Bronchial epithelial cell (primary cell): ENCODE results near the gene CTDNEP1. TPM values are rescaled to one million over a fixed set of nuclear protein-coding genes. Genes with fewer than 3 reads are reported as not detected.

Experiments
- DNase-seq: peaks from one replicate; pipeline ENCODE4 v3.0.0-alpha.2; 2010; ENCODE audit warnings: low read depth
- FAIRE-seq: peaks from 2 replicates; lab custom pipeline; 2011; peaks lifted over from hg19 to GRCh38; lab: Jason Lieb, UNC
- H3K27me3 ChIP-seq: 2 replicates; pipeline ENCODE4 v1.5.1; 2011; ENCODE audit warnings: low read length; ENCODE audit not compliant: control insufficient read depth, insufficient read depth
- H3K36me3 ChIP-seq: 2 replicates; pipeline ENCODE4 v1.5.1; 2011; ENCODE audit warnings: low read length; ENCODE audit not compliant: control insufficient read depth, insufficient read depth
- H3K4me3 ChIP-seq: 2 replicates; pipeline ENCODE4 v1.5.1; 2011; ENCODE audit warnings: mild to moderate bottlenecking, low read depth, low read length, control low read depth
- total RNA-seq: library from RNA; depleted of rRNA; stranded (reverse); fragments of >200 nt; gene quantifications from 2 replicates; pipeline ENCODE4 v1.2.1, GENCODE V29; 2014
- TF ChIP-seq, protein P1 (sequence below): IDR thresholded peaks from 2 replicates; pipeline ENCODE4 v1.5.1; 2011; ENCODE audit warnings: mild to moderate bottlenecking, moderate library complexity, low read length, control low read depth, inconsistent platforms; ENCODE audit not compliant: insufficient read depth, severe bottlenecking

The CTDNEP1 gene
- total RNA-seq, 1 donor from 2014 or later = 17.6 TPM

DNA sequence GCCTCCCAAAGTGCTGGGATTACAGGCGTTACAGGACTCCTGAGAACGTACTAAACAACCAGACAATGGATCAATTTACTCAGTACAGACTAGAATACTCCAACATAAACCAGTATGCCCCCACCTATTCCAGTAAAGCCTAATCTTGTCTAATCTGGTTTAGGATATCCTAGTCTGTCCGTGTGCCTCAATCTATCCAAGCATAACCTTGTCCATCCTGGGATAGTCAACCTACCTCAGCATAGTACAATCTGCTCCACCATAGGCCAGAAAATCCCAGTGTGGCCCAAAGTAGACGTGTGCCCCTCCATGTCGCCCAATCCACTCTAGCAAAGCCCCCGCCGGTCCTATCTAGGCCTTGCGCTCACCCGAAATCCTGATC, 17.8 kb downstream of the CTDNEP1 start:
- Histone ChIP-seq H3K4me3 (peak overlapping the region; percentile 85), H3K27me3 (no peaks in the 10 kb centered on the region), H3K36me3 (peaks cover 19% of the 10 kb centered on the region)
- TF ChIP-seq, protein P1, sequence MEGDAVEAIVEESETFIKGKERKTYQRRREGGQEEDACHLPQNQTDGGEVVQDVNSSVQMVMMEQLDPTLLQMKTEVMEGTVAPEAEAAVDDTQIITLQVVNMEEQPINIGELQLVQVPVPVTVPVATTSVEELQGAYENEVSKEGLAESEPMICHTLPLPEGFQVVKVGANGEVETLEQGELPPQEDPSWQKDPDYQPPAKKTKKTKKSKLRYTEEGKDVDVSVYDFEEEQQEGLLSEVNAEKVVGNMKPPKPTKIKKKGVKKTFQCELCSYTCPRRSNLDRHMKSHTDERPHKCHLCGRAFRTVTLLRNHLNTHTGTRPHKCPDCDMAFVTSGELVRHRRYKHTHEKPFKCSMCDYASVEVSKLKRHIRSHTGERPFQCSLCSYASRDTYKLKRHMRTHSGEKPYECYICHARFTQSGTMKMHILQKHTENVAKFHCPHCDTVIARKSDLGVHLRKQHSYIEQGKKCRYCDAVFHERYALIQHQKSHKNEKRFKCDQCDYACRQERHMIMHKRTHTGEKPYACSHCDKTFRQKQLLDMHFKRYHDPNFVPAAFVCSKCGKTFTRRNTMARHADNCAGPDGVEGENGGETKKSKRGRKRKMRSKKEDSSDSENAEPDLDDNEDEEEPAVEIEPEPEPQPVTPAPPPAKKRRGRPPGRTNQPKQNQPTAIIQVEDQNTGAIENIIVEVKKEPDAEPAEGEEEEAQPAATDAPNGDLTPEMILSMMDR = no peak
- FAIRE-seq (no peak), DNase-seq (peak; percentile 27)

GRCh38 chr17:7232114-7232513, 19.4 kb downstream of the CTDNEP1 start:
- FAIRE-seq = no peak
- Histone ChIP-seq H3K4me3 (no peak overlapping the region), H3K36me3 (peaks cover 24% of the 10 kb centered on the region)

DNA sequence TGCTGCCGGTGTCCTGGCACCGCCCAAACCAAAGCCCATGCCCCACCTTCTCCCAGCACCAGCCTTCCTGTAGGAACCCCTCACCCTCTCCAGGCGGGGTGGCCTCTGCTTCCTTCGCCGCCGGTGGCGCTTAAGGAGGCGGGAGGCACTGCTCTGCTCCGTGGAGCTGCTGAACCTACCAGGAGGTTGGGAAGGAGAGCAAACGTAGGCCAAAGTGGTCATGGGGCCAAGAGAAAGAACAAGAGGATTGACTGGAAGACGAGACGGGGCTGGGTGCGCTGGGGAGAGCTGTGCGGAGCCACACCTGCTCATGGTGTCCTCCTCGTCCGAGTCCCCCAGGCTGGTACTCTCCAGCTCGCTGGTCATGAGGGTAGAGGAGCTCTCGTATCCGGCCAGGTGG, 22.0 kb downstream of the CTDNEP1 start:
- TF ChIP-seq, protein P1 = no peak
- H3K4me3 ChIP-seq = no peak overlapping the region
- no peak for DNase-seq
- peaks cover 27% of the 10 kb centered on the region for H3K36me3 ChIP-seq
- FAIRE-seq = no peak
- H3K27me3 ChIP-seq = no peaks in the 10 kb centered on the region

More at GRCh38 chr17:7232114-7232513, 19.4 kb downstream of the CTDNEP1 start:
- H3K27me3 ChIP-seq = no peaks in the 10 kb centered on the region
- DNase-seq = no peak
- TF ChIP-seq, protein P1 = no peak

GRCh38 chr17:7228920-7229319, 22.6 kb downstream of the CTDNEP1 start:
- peak; percentile 55 for FAIRE-seq
- H3K27me3 ChIP-seq = no peaks in the 10 kb centered on the region
- H3K36me3 ChIP-seq = peaks cover 30% of the 10 kb centered on the region
- H3K4me3 ChIP-seq = no peak overlapping the region
- TF ChIP-seq, protein P1 = no peak
- no peak for DNase-seq

DNA sequence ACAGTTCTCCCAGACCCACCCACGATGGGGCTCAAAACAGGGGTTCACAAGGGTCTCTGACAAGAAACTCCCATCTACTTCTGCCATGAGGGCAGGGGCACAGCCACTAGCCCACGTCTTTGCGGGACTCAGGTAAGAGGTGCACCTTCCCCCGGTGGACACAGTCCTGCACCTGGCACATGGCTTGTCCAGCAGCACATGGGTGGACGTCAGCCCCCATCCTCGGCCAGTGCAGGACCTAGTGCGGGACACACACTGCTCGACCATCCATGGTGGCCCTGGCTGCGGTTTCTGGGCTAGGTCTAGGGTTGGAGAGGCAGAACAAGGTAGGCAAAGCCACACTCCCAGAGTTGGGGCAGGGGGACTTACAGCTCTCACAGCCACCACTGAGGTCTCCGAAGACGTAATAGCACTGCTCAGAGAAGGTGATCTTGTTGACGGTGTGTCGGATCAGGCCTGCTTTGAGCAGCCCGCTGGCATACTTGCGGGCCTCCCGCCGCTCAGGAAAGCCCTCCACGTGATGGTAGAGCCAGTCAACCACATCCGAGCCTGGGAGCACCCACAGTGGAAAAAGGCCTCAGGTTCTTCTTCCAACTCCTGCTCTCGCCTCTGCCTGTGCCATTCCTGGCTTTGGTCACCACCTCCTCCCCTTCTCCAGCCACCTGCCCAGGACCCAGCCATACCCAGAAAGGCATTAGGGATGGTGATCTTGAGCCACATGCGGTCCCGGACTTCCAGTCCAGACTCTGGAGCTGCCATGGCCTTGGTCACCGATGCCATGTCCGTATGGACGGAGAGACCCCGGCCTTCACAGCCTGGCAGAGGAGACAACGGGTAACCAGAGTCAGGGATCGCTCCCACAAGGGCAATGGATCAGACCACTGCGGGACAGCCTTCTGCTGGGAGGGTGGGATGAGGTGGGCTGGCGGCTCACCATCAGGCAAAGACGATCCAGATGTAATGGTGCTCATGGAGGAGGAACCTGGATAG, 24.5 kb downstream of the CTDNEP1 start:
- FAIRE-seq = peak; percentile 7
- H3K27me3 ChIP-seq = no peaks in the 10 kb centered on the region
- TF ChIP-seq, protein P1 = no peak
- H3K4me3 ChIP-seq = no peak overlapping the region
- DNase-seq = no peak
- H3K36me3 ChIP-seq = peaks cover 47% of the 10 kb centered on the region
